Testis (tissue), 2 donors: Measurements from ENCODE around the gene SDK1.

ENCODE experiments used
- CTCF ChIP-seq, 3 experiments: fragments of 450-650 bp in 2 of 3; fragments of 200-600 bp in 1 of 3; sonication (generic) in 1 of 3; IDR thresholded peaks; one replicate each; pipeline ENCODE4 v1.5.1; 2016 to 2019; ENCODE audit warnings: antibody characterized with exemption in 3 of 3, mild to moderate bottlenecking in 2 of 3, moderate library complexity in 1 of 3
- POLR2A ChIP-seq: fragments of 450-650 bp; IDR thresholded peaks from one replicate; pipeline ENCODE4 v1.6.1; 2017; ENCODE audit warnings: antibody characterized with exemption, mild to moderate bottlenecking, moderate library complexity

GRCh38 chr7:3540456-3541220 lies 239.6 kb downstream of the SDK1 start:
- TF ChIP-seq CTCF (IDR thresholded peaks at IDR 0.05) (no peak), POLR2A (no peak)
